Measurements from ENCODE around the gene NUP153. TPM values are rescaled to one million over a fixed set of nuclear protein-coding genes. Genes with fewer than 3 reads are reported as not detected.
"Not testable (repeated sequence)": the region's sequence is repeated elsewhere in the genome, so short reads cannot be mapped to it uniquely, and the experiment has no call there.

NUP153 gene
- total RNA-seq, 1 donor from 2014 or later, result 13.2 TPM

- Histone ChIP-seq H3K27me3 (ENCODE audit: control insufficient read depth, insufficient read depth, low read length) (no peaks in the 10 kb centered on the region), H3K36me3 (ENCODE audit: control insufficient read depth, insufficient read depth, low read length) (no peaks in the 10 kb centered on the region), H3K4me3 (ENCODE audit: low read depth, low read length) (no peak overlapping the region)
- TF ChIP-seq CTCF (IDR thresholded peaks at IDR 0.05; ENCODE audit: insufficient read depth, low read length, severe bottlenecking), result no peak
- FAIRE-seq (no peak), DNase-seq (ENCODE audit: low read depth) (no peak)
Observed at GRCh38 chr6:17740559-17741220, 34.0 kb upstream of the NUP153 start.

- FAIRE-seq, result no peak
Observed at GRCh38 chr6:17737704-17738252, 31.1 kb upstream of the NUP153 start.

GRCh38 chr6:17735311-17735710 is 28.6 kb upstream of the NUP153 start:
- not testable (repeated sequence) for H3K27me3 ChIP-seq (ENCODE audit: control insufficient read depth, insufficient read depth, low read length); H3K4me3 ChIP-seq (ENCODE audit: low read depth, low read length); FAIRE-seq; DNase-seq (ENCODE audit: low read depth); H3K36me3 ChIP-seq (ENCODE audit: control insufficient read depth, insufficient read depth, low read length)

More at GRCh38 chr6:17737704-17738252, 31.1 kb upstream of the NUP153 start:
- TF ChIP-seq CTCF (IDR thresholded peaks at IDR 0.05; ENCODE audit: insufficient read depth, low read length, severe bottlenecking), result no peak
- DNase-seq (ENCODE audit: low read depth), result no peak
- Histone ChIP-seq H3K36me3 (ENCODE audit: control insufficient read depth, insufficient read depth, low read length) (no peaks in the 10 kb centered on the region), H3K4me3 (ENCODE audit: low read depth, low read length) (no peak overlapping the region), H3K27me3 (ENCODE audit: control insufficient read depth, insufficient read depth, low read length) (no peaks in the 10 kb centered on the region)

GRCh38 chr6:17730078-17730704 is 23.5 kb upstream of the NUP153 start:
- no peaks in the 10 kb centered on the region for H3K36me3 ChIP-seq (ENCODE audit: control insufficient read depth, insufficient read depth, low read length)
- TF ChIP-seq CTCF (IDR thresholded peaks at IDR 0.05; ENCODE audit: insufficient read depth, low read length, severe bottlenecking), result no peak
- DNase-seq (ENCODE audit: low read depth) (peak; percentile 53), FAIRE-seq (no peak)
- no peak overlapping the region for H3K4me3 ChIP-seq (ENCODE audit: low read depth, low read length)
- H3K27me3 ChIP-seq (ENCODE audit: control insufficient read depth, insufficient read depth, low read length), result no peaks in the 10 kb centered on the region

GRCh38 chr6:17729223-17730077 is 22.7 kb upstream of the NUP153 start:
- H3K36me3 ChIP-seq (ENCODE audit: control insufficient read depth, insufficient read depth, low read length), result no peaks in the 10 kb centered on the region
- DNase-seq (ENCODE audit: low read depth) (peak; percentile 60), FAIRE-seq (no peak)
- no peak for TF ChIP-seq CTCF (IDR thresholded peaks at IDR 0.05; ENCODE audit: insufficient read depth, low read length, severe bottlenecking)
- no peak overlapping the region for H3K4me3 ChIP-seq (ENCODE audit: low read depth, low read length)
- no peaks in the 10 kb centered on the region for H3K27me3 ChIP-seq (ENCODE audit: control insufficient read depth, insufficient read depth, low read length)

Measured in bronchial epithelial cell (primary cell).